ENCODE data around the gene OR4K5. TPM values are rescaled to one million over a fixed set of nuclear protein-coding genes. Genes with fewer than 3 reads are reported as not detected.

Gene OR4K5
- total RNA-seq, 4 donors from 2014 or later, result not detected

DNA sequence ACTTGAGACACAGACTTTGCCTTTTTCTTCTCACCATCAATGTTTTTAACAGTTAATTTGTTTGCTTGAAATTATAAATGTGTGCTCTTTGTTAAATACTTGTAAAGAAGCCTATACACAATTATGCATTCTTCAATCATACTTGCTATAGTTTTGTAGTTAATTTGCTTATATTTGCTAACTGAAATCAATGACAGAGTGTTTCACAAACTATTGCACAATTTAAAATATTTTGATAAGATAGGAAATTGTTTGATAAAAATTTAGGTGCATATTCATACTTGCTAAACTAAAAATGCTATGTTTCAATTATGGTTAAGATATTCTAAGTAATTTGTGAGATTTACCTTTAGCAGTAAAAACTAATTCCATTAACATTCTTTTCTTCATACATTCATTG, 13.7 kb upstream of the OR4K5 start:
- no peak for ATAC-seq (ENCODE audit: low FRiP score)
- TF ChIP-seq, protein P1, sequence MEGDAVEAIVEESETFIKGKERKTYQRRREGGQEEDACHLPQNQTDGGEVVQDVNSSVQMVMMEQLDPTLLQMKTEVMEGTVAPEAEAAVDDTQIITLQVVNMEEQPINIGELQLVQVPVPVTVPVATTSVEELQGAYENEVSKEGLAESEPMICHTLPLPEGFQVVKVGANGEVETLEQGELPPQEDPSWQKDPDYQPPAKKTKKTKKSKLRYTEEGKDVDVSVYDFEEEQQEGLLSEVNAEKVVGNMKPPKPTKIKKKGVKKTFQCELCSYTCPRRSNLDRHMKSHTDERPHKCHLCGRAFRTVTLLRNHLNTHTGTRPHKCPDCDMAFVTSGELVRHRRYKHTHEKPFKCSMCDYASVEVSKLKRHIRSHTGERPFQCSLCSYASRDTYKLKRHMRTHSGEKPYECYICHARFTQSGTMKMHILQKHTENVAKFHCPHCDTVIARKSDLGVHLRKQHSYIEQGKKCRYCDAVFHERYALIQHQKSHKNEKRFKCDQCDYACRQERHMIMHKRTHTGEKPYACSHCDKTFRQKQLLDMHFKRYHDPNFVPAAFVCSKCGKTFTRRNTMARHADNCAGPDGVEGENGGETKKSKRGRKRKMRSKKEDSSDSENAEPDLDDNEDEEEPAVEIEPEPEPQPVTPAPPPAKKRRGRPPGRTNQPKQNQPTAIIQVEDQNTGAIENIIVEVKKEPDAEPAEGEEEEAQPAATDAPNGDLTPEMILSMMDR (IDR thresholded peaks at IDR 0.05), result no peak

DNA sequence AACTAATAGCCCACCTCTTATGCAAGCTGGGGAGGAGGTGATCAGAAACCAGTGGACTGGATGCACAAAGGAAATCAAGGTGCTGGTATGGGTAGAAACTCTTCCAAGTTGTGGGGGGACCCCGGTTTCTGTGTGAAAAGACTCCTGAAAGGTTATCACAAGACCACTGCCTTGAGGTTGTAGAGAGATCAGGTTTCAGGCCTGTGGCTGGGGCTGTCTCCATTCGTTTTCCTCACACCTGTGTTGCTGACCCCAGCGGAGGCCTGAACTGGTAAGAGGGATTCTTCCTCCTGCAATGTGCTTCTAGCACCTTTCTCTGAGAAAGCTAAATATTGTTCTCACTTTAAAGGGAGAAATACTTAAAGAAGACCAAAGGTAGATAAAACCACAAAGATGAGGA, 9.3 kb upstream of the OR4K5 start:
- TF ChIP-seq, protein P1 (IDR thresholded peaks at IDR 0.05), result no peak
- ATAC-seq (ENCODE audit: low FRiP score), result no peak
- DNase-seq (ENCODE audit: low spot score), result no peak

More for the DNA sequence above, 13.7 kb upstream of the OR4K5 start:
- DNase-seq (ENCODE audit: low spot score), result no peak

DNA sequence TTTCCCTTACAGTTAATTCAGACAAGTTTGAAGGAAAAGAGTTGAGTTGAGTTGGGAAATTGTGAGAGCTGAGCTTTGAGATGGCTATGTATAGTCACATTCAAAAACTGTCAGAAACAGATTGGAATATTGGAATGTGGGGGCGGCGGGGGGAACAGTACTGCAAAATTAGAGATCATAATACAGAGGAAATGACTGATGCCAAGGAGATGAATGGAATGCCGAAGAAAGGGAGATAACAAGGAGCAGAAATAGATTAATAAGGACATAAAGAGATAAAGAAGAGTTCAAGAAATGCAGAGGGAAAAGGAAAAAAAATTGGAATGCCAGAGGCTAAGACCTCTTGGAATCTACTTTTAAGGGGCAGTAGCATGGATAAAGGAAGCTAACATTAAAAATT, 3.2 kb upstream of the OR4K5 start:
- TF ChIP-seq, protein P1 (IDR thresholded peaks at IDR 0.05), result no peak
- no peak for ATAC-seq (ENCODE audit: low FRiP score)
- DNase-seq (ENCODE audit: low spot score), result no peak

DNA sequence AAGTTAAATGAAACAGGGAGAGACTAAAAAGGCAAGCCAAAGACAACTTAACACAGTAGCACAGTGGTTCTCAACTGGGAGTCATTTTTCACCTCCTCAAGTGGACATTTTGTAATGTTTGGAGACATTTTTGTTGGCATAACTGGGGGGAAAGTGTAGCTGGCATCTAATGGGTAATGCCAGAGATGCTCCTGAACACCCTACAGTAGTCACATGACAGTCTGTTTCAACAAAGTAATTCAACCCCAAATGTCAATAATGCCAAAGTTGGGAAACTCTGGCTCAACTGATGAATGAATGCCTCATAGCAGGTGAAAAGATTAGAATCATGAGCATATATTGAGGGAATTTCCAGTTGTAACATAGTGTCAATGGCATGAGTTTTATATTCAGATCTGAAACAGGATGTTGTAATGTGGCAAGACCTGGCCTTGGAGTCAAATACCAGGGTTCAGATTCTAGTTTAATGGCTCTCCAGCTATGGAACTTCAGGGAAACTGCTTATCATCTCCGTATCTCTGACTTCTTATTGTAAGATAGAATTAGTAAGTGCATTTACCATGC, 2.4 kb upstream of the OR4K5 start:
- no peak for ATAC-seq (ENCODE audit: low FRiP score)

DNA sequence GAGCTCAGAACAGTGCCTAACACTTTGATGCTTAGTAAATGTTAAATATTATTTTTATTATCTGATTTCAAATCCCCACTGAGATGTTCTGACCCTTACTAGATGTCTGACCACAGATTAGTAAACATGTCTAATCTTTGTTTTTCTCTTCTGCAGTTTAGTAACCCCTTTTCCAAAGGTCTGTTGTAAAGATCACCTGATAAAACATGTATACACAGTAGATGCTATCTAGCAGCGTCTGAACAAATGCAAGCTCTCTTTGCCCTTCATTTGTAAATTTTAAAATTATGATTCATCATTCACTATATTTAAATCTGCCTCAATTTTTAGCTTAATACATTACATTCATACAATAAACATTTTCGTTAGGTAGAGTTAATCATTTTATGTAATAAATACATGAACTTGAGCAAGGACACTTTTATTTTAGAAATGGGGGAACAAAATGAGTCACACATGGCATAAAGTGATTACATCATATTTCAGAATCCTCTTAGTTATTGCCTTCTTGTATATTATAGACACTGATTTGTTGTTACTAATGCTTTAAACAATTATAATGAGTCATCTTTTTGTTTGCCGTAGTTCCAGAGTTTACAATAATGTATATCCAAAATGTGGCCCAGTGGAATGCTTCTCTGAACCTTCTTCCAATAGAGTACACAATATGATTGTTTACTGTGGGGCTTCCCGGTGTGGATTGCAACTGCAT, 1.7 kb upstream of the OR4K5 start:
- TF ChIP-seq, protein P1 (IDR thresholded peaks at IDR 0.05), result no peak
- no peak for DNase-seq (ENCODE audit: low spot score)
- no peak for ATAC-seq (ENCODE audit: low FRiP score)

More for the DNA sequence above, 2.4 kb upstream of the OR4K5 start:
- no peak for DNase-seq (ENCODE audit: low spot score)
- TF ChIP-seq, protein P1 (IDR thresholded peaks at IDR 0.05), result no peak

DNA sequence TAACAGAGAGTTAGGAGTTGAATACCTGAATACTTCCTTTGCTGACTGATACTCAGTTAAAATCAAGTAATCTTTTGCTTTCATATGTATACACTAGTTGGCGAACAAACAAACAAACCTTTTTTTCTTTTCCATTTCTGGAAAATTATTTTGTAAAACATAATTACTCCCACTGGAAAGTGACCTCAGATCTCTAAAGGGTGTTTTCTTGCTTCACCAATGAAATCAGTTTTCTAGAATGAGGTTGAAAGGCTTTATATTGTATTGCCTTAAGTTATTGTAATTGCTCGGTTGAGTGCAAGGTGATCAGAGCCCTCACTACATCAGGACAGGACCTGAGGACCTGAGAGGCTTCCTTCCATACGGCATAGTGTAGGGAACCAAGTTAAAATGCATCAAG, 10.2 kb downstream of the OR4K5 start, which contains the start of gene OR4K1:
TSS of gene OR4K1 (plus strand) at position 301 of the 400 bp plus-strand sequence. CDS start 4,750 bp downstream, outside the sequence.
- ATAC-seq (ENCODE audit: low FRiP score), result no peak
- no peak for DNase-seq (ENCODE audit: low spot score)
- TF ChIP-seq, protein P1 (IDR thresholded peaks at IDR 0.05), result no peak

DNA sequence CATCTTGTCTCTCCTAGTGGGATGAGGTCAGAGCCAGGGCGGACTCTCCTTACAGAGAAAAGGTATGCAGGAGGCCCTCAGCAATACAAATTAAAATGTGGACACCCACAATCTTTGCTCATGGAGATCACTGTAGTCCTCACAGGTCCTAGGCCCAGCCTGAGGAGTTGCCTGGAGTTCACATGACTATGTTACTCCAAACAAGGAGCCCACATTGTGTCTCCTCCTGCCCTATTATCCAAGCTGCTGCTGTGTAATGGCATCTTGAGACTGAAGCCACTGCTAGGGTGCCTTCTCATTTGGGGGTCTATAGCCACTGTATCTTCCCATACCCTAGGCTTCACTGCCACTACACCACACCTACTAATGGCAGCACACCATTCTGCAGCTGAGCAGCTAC, 21.3 kb downstream of the OR4K5 start:
- ATAC-seq (ENCODE audit: low FRiP score), result no peak
- no peak for DNase-seq (ENCODE audit: low spot score)
- TF ChIP-seq, protein P1 (IDR thresholded peaks at IDR 0.05), result no peak
